ENCODE results near the gene GRIK4.

GRIK4 gene

GRCh38 chr11:120649316-120649715, 137.8 kb downstream of the GRIK4 start:
- no peak overlapping the region for H3K4me3 ChIP-seq (replicated peaks in 1 of 2; ENCODE audit: low read depth in 2 of 2, low read length in 2 of 2)
- no peak for TF ChIP-seq CTCF (IDR thresholded peaks at IDR 0.05; ENCODE audit: low read depth, low read length)
- DNase-seq (ENCODE audit: low read depth in 2 of 2), result no peak

GRCh38 chr11:120651396-120651795, 139.8 kb downstream of the GRIK4 start:
- TF ChIP-seq CTCF (IDR thresholded peaks at IDR 0.05; ENCODE audit: low read depth, low read length), result no peak
- H3K4me3 ChIP-seq (replicated peaks in 1 of 2; ENCODE audit: low read depth in 2 of 2, low read length in 2 of 2), result no peak overlapping the region
- no peak for DNase-seq (ENCODE audit: low read depth in 2 of 2)

- TF ChIP-seq CTCF (IDR thresholded peaks at IDR 0.05; ENCODE audit: low read depth, low read length), result no peak
- H3K4me3 ChIP-seq (replicated peaks in 1 of 2; ENCODE audit: low read depth in 2 of 2, low read length in 2 of 2), result no peak overlapping the region
- DNase-seq (ENCODE audit: low read depth in 2 of 2), result no peak
Measured at GRCh38 chr11:120651836-120652235, 140.3 kb downstream of the GRIK4 start.

GRCh38 chr11:120652705-120653335, 141.3 kb downstream of the GRIK4 start:
- no peak for TF ChIP-seq CTCF (IDR thresholded peaks at IDR 0.05; ENCODE audit: low read depth, low read length)
- DNase-seq (ENCODE audit: low read depth in 2 of 2), result peak; percentile 2 to 5
- no peak overlapping the region for H3K4me3 ChIP-seq (replicated peaks in 1 of 2; ENCODE audit: low read depth in 2 of 2, low read length in 2 of 2)

- no peak overlapping the region for H3K4me3 ChIP-seq (replicated peaks in 1 of 2; ENCODE audit: low read depth in 2 of 2, low read length in 2 of 2)
- DNase-seq (ENCODE audit: low read depth in 2 of 2), result no peak
- TF ChIP-seq CTCF (IDR thresholded peaks at IDR 0.05; ENCODE audit: low read depth, low read length), result no peak
Measured at GRCh38 chr11:120655589-120655988, 144.0 kb downstream of the GRIK4 start.

- DNase-seq (ENCODE audit: low read depth in 2 of 2), result no peak
- no peak overlapping the region for H3K4me3 ChIP-seq (replicated peaks in 1 of 2; ENCODE audit: low read depth in 2 of 2, low read length in 2 of 2)
- TF ChIP-seq CTCF (IDR thresholded peaks at IDR 0.05; ENCODE audit: low read depth, low read length), result no peak
Measured at GRCh38 chr11:120657306-120658070, 145.9 kb downstream of the GRIK4 start.

Measured in cardiac fibroblast (primary cell).